VCaP (cell line): Measurements from ENCODE around the gene TRIM38.
"Not testable (repeated sequence)": the region's sequence is repeated elsewhere in the genome, so short reads cannot be mapped to it uniquely, and the experiment has no call there.

Experiments
- H3K27ac ChIP-seq: fragments of 450-650 bp; 2 replicates; pipeline ENCODE4 v1.5.1; 2017
- TF ChIP-seq, protein P1 (sequence below): fragments of 450-650 bp; conservative IDR thresholded peaks from 2 replicates; pipeline ENCODE4 v1.5.1; 2017; ENCODE audit warnings: mild to moderate bottlenecking, moderate library complexity

TRIM38 gene

DNA sequence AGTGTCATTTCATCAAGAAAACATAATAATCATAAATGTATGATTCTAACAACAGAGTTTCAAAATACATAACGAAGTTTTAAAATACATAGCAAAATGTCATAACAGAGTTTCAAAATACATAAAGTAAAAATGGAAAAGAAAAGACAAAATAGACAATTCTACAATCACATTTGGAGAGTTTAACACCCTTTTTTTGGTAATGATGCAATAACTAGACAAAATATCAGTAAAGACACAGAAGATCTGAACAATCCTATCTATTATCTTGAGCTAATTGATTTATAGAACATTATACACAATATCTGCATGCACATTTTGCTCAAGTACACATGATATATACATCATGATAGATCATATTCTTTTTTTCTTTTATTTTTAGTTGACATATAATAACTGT is 18.7 kb upstream of the TRIM38 start:
- H3K27ac ChIP-seq = no peak overlapping the region
- TF ChIP-seq, protein P1, sequence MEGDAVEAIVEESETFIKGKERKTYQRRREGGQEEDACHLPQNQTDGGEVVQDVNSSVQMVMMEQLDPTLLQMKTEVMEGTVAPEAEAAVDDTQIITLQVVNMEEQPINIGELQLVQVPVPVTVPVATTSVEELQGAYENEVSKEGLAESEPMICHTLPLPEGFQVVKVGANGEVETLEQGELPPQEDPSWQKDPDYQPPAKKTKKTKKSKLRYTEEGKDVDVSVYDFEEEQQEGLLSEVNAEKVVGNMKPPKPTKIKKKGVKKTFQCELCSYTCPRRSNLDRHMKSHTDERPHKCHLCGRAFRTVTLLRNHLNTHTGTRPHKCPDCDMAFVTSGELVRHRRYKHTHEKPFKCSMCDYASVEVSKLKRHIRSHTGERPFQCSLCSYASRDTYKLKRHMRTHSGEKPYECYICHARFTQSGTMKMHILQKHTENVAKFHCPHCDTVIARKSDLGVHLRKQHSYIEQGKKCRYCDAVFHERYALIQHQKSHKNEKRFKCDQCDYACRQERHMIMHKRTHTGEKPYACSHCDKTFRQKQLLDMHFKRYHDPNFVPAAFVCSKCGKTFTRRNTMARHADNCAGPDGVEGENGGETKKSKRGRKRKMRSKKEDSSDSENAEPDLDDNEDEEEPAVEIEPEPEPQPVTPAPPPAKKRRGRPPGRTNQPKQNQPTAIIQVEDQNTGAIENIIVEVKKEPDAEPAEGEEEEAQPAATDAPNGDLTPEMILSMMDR = no peak

DNA sequence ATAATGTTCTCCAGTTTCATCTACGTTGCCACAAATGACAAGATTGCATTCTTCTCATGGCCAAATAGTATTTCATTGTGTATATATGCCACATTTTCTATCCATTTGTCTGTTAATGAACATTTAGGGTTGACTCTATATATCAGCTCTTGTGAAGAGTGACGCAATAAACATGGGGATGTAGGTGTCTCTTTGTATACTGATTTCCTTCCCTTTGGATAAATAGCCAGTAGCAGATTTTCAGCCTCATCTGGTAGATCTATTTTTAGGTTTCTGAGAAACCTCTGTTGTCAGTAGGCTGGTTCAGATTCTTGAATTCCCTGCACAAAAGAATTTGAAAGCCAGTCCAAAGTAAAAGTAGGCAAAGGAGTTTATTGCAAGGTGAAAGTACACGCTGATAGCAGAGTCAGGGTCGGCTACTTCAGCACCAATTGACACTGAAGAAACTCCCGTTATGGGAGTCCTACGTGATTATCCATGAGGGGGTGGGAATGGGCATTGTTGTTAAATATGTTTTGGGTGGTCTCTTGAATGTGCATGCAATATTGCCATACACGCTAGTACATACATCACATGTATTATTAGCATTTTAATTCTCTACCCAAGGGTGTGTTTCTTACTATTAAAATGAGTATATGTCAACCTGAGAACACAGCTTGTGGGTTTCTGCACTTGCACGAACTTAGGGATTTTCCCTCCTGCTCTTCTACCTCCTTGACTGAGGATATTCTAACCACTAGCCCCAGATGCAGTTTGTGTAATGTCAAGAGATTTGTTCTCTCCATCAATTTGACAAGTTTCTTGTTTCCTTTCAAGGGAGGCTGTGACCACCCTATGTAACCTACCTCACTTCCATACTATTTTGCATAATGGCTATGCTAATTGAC is 17.7 kb upstream of the TRIM38 start:
- H3K27ac ChIP-seq = no peak overlapping the region
- TF ChIP-seq, protein P1 = no peak

DNA sequence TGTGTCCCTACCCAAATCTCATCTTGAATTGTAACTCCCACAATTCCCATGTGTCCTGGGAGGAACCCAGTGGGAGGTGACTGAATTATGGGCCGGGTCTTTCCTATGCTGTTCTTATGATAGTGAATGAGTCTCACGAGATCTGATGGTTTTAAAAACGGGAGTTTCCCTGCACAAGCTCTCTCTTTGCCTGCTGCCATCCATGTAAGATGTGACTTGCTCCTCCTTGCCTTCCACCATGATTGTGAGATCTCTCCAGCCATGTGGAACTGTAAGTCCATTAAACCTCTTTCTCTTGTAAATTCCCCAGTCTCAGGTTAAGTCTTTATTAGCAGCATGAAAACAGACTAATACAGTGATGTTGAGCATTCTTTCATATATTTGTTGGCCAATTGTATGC is 16.9 kb upstream of the TRIM38 start:
- not testable (repeated sequence) for H3K27ac ChIP-seq

DNA sequence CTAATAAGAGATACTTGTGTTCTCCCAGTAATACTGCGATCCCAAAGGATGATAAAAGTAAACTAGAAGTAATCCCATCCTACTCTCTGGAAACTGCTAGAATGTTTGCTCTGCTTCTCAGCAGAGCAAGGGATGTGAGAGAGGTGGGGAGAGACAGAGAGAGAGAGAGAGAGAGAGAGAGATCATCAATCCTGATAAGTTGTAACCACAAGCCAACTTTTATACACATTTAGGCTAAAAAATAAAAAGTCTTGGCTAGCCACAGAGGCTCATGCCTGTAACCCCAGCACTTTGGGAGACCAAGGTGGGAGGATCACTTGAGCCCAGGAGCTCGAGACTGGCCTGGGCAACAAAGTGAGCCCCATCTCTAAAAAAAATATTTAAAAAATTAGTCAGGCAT is 16.0 kb upstream of the TRIM38 start:
- TF ChIP-seq, protein P1 = no peak

DNA sequence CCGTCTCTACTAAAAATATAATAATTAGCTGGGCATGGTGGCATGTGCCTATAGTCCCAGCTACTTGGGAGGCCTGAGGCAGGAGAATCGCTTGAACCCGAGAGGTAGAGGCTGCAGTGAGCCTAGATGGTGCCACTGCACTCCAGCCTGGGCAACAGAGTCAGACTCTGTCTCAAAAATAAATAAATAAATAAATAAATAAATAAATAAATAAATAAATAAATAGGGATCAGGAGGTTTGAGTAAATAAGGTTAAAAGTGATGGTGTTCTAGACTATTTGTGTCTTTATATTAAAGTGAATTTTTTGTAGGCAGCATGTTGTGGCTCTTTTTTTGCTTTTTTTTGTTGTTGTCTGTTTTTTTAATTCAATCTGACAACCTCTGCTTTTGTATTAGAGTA is 15.1 kb upstream of the TRIM38 start:
- H3K27ac ChIP-seq = not testable (repeated sequence)

More for the DNA sequence above, 16.0 kb upstream of the TRIM38 start:
- H3K27ac ChIP-seq = no peak overlapping the region

DNA sequence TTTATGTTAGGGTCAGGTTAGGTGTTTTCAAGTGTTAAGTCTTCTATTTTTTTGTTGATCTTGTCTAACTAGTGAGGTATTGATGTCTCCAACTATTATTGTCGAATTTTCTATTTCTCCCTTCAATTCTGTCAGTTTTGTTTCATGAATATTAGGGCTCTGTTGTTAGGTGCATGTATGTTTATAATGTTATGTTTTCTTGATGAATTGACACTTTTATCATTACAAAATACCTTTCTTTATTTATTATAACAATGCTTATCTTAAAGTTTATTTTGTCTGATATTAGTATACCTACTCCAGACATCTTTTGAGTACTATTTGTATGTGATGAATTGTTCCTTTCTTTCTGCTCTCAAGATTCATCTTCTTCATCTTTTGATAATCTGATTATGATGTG is 12.9 kb upstream of the TRIM38 start:
- H3K27ac ChIP-seq = no peak overlapping the region
- TF ChIP-seq, protein P1 = no peak

DNA sequence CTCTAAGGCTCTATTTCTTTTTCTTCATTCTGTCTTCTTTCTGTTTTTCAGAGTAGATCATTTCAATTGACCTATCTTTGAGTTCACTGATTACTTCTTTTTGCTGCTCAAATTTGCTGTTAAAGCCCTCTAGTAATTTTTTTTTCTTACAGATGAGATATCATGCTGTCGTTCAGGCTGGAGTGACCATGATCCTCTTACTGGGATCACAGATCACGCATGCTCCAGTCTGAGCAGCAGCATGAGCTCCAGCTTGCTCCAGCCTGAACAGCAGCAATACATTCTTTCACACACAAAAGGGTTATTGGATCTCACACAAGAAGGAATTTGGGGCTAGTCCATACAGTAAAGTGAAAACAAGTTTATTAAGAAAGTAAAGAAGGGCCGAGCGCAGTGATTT is 12.3 kb upstream of the TRIM38 start:
- H3K27ac ChIP-seq = no peak overlapping the region
- TF ChIP-seq, protein P1 = no peak

DNA sequence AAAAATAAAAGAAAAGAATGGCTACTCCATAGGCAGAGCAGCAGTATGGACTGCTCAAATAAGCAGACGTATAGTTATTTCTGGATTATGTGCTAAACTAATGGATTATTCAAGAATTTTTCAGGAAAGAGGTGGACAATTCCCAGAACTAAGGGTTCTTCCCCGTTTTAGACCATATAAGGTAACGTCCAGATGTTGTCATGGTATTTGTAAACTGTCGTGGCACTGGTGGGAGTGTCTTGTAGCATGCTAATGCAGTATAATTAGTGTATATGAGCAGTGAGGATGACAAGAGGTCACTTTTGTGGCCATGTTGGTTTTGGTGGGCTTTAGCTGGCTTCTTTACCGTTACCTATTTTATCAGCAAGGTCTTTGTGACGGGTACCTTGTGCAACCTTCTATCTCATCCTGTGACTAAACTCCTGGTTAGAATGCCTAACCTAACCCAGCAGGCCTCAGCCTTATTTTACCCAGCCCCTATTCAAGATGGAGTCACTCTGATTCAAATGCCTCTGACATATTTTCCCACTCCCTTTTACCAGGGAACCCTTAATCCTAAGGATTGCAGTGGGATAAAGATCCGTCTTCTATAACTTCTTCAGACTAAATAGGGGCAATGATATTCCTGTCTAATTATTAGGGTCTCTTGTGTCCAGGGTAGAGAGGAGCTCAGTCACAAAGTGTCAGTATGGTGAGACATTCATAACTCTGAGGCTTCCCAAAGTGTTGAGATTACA is 11.1 kb upstream of the TRIM38 start:
- TF ChIP-seq, protein P1 = no peak
- H3K27ac ChIP-seq = no peak overlapping the region
